Measurements from ENCODE around the gene KCTD6. TPM values are rescaled to one million over a fixed set of nuclear protein-coding genes. Genes with fewer than 3 reads are reported as not detected.
"Not testable (repeated sequence)": the region's sequence is repeated elsewhere in the genome, so short reads cannot be mapped to it uniquely, and the experiment has no call there.

Gene KCTD6
- total RNA-seq, 4 donors from 2014 or later: 11.9 to 17.2 (median 14.6) TPM

GRCh38 chr3:58522759-58523425 lies 31.0 kb downstream of the KCTD6 start:
- ATAC-seq (ENCODE audit: low FRiP score) (no peak), DNase-seq (ENCODE audit: low spot score) (no peak)
- TF ChIP-seq CTCF (IDR thresholded peaks at IDR 0.05): no peak

GRCh38 chr3:58524326-58524888 lies 32.5 kb downstream of the KCTD6 start:
- DNase-seq (ENCODE audit: low spot score) (no peak), ATAC-seq (ENCODE audit: low FRiP score) (no peak)
- TF ChIP-seq CTCF (IDR thresholded peaks at IDR 0.05): no peak

GRCh38 chr3:58526515-58526957 lies 34.6 kb downstream of the KCTD6 start:
- TF ChIP-seq CTCF (IDR thresholded peaks at IDR 0.05): no peak
- DNase-seq (ENCODE audit: low spot score): no peak
- peak; percentile 70 for ATAC-seq (ENCODE audit: low FRiP score)

GRCh38 chr3:58527440-58527839 lies 35.5 kb downstream of the KCTD6 start:
- DNase-seq (ENCODE audit: low spot score); ATAC-seq (ENCODE audit: low FRiP score): not testable (repeated sequence)

- no peak for TF ChIP-seq CTCF (IDR thresholded peaks at IDR 0.05)
- DNase-seq (ENCODE audit: low spot score) (no peak), ATAC-seq (ENCODE audit: low FRiP score) (no peak)
These were observed 36.7 kb downstream of the KCTD6 start for GRCh38 chr3:58528629-58529028.

GRCh38 chr3:58529516-58530353 lies 37.8 kb downstream of the KCTD6 start:
- DNase-seq (ENCODE audit: low spot score) (no peak), ATAC-seq (ENCODE audit: low FRiP score) (no peak)
- TF ChIP-seq CTCF (IDR thresholded peaks at IDR 0.05): no peak

GRCh38 chr3:58530354-58530865 lies 38.5 kb downstream of the KCTD6 start:
- DNase-seq (ENCODE audit: low spot score) (no peak), ATAC-seq (ENCODE audit: low FRiP score) (no peak)
- no peak for TF ChIP-seq CTCF (IDR thresholded peaks at IDR 0.05)

All from omental fat pad (tissue), 4 donors.